Tibial nerve (tissue), 4 donors: ENCODE measurements around the gene HAO1. TPM values are rescaled to one million over a fixed set of nuclear protein-coding genes. Genes with fewer than 3 reads are reported as not detected.
"Not testable (repeated sequence)": the region's sequence is repeated elsewhere in the genome, so short reads cannot be mapped to it uniquely, and the experiment has no call there.

Experiments used
- DNase-seq, 2 donors: peaks; one replicate each; pipeline ENCODE4 v3.0.0-alpha.2; 2019; ENCODE audit warnings: low spot score in 2 of 2
- H3K27ac ChIP-seq, 4 donors: fragments of 200-600 bp; sonication (generic) in 3 of 4; one replicate each; pipeline ENCODE4 v1.5.1; 2017 to 2019; ENCODE audit warnings: mild to moderate bottlenecking in 1 of 4
- H3K27me3 ChIP-seq, 2 donors: fragments of 200-600 bp; sonication (generic) in 1 of 2; one replicate each; pipeline versions ENCODE4 v1.5.1 to v1.6.0; 2017 to 2019
- H3K36me3 ChIP-seq, 3 donors: fragments of 200-600 bp; sonication (generic); one replicate each; pipeline ENCODE4 v1.5.1; 2018 to 2019
- H3K4me1 ChIP-seq, 4 donors: fragments of 200-600 bp; sonication (generic) in 3 of 4; one replicate each; pipeline ENCODE4 v1.5.1; 2017 to 2019
- H3K4me3 ChIP-seq, 4 donors: fragments of 200-600 bp; sonication (generic) in 3 of 4; one replicate each; pipeline ENCODE4 v1.5.1; 2017 to 2019; ENCODE audit warnings: mild to moderate bottlenecking in 1 of 4, moderate library complexity in 1 of 4
- H3K9me3 ChIP-seq, 4 donors: fragments of 200-600 bp; sonication (generic) in 3 of 4; one replicate each; pipeline ENCODE4 v1.5.1; 2017 to 2019
- EP300 ChIP-seq, 2 donors: sonication (generic); formaldehyde crosslinking; IDR thresholded peaks; one replicate each; pipeline ENCODE4 v1.6.1; 2017; ENCODE audit warnings: antibody characterized with exemption in 2 of 2, mild to moderate bottlenecking in 1 of 2
- POLR2A ChIP-seq, 2 donors: fragments of 450-650 bp; IDR thresholded peaks; one replicate each; pipeline ENCODE4 v1.6.1; 2017; ENCODE audit warnings: antibody characterized with exemption in 2 of 2, mild to moderate bottlenecking in 2 of 2, moderate library complexity in 2 of 2
- WGBS, 2 donors: methylation state at CpG; one replicate each; pipeline ENCODE4 v1.1.5; 2018; 5-methylcytosine and 5-hydroxymethylcytosine counted together
- total RNA-seq, 4 donors: library from RNA; depleted of rRNA; stranded (reverse); fragments of >200 nt; gene quantifications; one replicate each; pipeline ENCODE4 v1.1.0, GENCODE V29; 2016
- TF ChIP-seq, protein P1 (sequence below), 5 experiments: fragments of 200-600 bp in 3 of 5; fragments of 450-650 bp in 2 of 5; sonication (generic) in 3 of 5; IDR thresholded peaks; one replicate each; pipeline ENCODE4 v1.5.1; 2016 to 2019; ENCODE audit warnings: antibody characterized with exemption in 5 of 5, mild to moderate bottlenecking in 3 of 5, moderate library complexity in 2 of 5

The HAO1 gene
- total RNA-seq, 4 donors from 2014 or later = not detected

DNA sequence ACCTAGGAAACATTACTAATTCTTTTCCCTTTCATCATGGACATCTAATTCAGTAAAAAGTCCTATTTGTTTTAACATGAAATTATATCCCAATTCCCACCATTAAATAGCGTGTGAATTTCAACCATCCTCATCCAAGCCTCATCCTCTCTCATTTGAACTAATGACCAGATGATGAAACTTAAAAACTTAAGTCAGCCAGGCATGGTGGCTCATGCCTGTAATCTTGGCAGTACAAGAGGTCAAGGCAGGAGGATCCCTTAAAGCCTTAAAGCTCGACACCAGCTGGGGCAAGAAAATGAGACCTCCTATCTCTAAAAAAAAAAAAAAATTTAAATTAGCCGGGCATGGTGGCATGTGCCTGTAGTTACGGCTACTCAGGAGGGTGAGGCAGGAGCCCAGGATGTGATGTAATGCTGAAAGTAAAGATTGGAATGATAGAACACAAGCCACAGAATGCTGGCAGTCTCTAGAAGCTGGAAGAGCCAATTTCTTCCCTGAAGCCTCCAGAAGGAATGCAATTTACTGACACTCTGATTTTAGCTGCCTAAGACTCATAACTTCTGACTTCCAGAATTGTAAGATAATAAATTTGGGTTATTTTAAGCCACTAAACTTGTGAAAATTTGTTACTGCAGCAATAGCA, 27.1 kb upstream of the HAO1 start:
- Histone ChIP-seq H3K27me3 (no peaks in the 10 kb centered on the region), H3K27ac (no peak overlapping the region), H3K4me1 (no peaks in the 10 kb centered on the region), H3K36me3 (no peaks in the 10 kb centered on the region), H3K9me3 (no peaks in the 10 kb centered on the region), H3K4me3 (no peak overlapping the region)
- TF ChIP-seq POLR2A (IDR thresholded peaks at IDR 0.05) (no peak), EP300 (IDR thresholded peaks at IDR 0.05) (peak in 1 of 2 donors; percentile 10)
- TF ChIP-seq, protein P1, sequence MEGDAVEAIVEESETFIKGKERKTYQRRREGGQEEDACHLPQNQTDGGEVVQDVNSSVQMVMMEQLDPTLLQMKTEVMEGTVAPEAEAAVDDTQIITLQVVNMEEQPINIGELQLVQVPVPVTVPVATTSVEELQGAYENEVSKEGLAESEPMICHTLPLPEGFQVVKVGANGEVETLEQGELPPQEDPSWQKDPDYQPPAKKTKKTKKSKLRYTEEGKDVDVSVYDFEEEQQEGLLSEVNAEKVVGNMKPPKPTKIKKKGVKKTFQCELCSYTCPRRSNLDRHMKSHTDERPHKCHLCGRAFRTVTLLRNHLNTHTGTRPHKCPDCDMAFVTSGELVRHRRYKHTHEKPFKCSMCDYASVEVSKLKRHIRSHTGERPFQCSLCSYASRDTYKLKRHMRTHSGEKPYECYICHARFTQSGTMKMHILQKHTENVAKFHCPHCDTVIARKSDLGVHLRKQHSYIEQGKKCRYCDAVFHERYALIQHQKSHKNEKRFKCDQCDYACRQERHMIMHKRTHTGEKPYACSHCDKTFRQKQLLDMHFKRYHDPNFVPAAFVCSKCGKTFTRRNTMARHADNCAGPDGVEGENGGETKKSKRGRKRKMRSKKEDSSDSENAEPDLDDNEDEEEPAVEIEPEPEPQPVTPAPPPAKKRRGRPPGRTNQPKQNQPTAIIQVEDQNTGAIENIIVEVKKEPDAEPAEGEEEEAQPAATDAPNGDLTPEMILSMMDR (IDR thresholded peaks at IDR 0.05) = no peak
- WGBS, 2 donors = 71 to 74% methylated on average over 4 of the region's 4 CpGs
- DNase-seq = peak in 1 of 2 donors; percentile 19

DNA sequence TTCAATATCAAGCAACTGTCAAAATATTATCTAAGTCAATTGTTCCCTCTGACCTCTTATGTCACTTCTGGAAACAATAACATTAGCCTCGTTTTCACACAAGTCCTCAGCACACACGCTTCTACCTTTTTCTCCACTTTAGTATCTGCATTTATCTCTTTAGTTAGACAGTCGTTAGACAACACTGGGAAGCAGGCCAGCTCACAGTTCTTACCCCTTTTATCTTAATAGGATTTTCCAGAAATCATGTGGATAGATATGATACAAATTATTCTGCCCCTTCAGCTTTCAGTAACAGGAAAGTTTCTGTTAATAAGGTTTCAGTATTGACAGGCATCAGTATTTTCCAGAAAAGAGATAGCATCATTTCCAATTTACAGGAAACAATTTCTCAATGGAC, 25.9 kb upstream of the HAO1 start:
- DNase-seq = no peak
- no peaks in the 10 kb centered on the region for H3K4me1 ChIP-seq
- no peaks in the 10 kb centered on the region for H3K9me3 ChIP-seq
- 29 to 33% methylated on average over 3 of the region's 3 CpGs for WGBS, 2 donors
- TF ChIP-seq EP300 (IDR thresholded peaks at IDR 0.05) (no peak), POLR2A (IDR thresholded peaks at IDR 0.05) (no peak)
- TF ChIP-seq, protein P1 (IDR thresholded peaks at IDR 0.05) = no peak
- H3K36me3 ChIP-seq = no peaks in the 10 kb centered on the region
- H3K27ac ChIP-seq = no peak overlapping the region
- no peak overlapping the region for H3K4me3 ChIP-seq
- no peaks in the 10 kb centered on the region for H3K27me3 ChIP-seq

DNA sequence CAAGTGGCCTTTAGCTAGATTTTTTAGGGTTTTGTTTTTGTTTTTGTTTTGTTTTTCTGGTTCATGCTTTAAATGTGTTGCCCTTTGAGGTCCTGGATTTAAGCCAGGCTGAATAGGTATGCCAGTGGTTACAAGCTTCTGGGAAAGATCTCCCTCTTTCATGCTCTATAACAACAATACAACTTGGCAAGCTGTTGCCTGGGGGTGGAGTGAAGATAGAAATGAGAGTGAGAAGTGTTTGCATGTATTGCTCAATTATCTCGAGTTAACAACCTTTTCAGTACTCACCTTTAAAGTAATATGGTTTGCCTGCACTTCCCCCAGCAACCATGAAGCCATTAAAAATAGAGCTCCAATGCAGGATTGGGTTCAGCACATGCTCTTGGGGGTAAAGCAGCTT, 19.2 kb upstream of the HAO1 start:
- Histone ChIP-seq H3K4me3 (no peak overlapping the region), H3K27ac (no peak overlapping the region), H3K27me3 (no peaks in the 10 kb centered on the region), H3K36me3 (no peaks in the 10 kb centered on the region), H3K4me1 (no peaks in the 10 kb centered on the region), H3K9me3 (peaks cover 0 to 11% (median 0%) of the 10 kb centered on the region in 4 donors)
- WGBS, 2 donors = 49 to 60% methylated on average over 1 of the region's 1 CpG
- no peak for TF ChIP-seq EP300 (IDR thresholded peaks at IDR 0.05)
- TF ChIP-seq, protein P1 (IDR thresholded peaks at IDR 0.05) = no peak
- no peak for DNase-seq

DNA sequence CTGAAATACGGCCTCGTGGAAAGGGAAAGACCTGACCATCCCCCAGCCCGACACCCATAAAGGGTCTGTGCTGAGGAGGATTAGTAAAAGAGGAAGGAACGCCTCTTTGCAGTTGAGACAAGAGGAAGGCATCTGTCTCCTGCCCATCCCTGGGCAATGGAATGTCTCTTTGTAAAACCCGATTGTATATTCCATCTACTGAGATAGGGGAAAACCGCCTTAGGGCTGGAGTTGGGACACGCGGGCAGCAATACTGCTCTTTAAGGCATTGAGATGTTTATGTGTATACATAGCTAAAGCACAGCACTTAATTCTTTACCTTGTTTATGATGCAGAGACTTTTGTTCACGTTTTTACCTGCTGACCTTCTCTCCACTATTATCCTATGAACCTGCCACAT, 16.3 kb upstream of the HAO1 start:
- H3K27ac ChIP-seq, H3K36me3 ChIP-seq, H3K4me3 ChIP-seq, DNase-seq, H3K4me1 ChIP-seq, H3K27me3 ChIP-seq: not testable (repeated sequence)
- H3K9me3 ChIP-seq = peaks cover 0 to 14% (median 0%) of the 10 kb centered on the region in 4 donors
- 76 to 81% methylated on average over 9 of the region's 9 CpGs for WGBS, 2 donors

DNA sequence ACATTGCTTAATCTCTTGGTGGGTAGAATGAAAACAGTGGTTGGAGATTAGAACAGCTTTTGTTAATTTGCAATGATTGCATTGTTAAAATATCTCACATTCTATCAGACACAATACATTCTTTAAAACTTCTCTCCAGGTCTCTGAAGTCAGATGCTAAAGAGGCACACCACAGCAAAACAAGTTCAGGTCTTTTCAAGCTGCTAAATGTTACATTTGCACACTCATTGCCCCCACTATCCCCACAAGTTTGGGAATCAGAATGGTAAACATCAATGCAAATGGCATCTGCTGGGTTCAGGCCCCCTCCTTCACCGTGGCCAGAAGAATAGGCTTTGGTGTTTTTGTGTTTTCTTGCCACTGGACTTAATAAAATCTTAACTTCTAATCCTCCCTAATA, 10.1 kb upstream of the HAO1 start:
- Histone ChIP-seq H3K9me3 (peaks cover 0 to 16% (median 0%) of the 10 kb centered on the region in 4 donors), H3K4me1 (no peaks in the 10 kb centered on the region), H3K36me3 (no peaks in the 10 kb centered on the region), H3K27ac (no peak overlapping the region), H3K4me3 (no peak overlapping the region), H3K27me3 (no peaks in the 10 kb centered on the region)
- WGBS, 2 donors = 63 to 65% methylated on average over 1 of the region's 1 CpG
- DNase-seq = no peak
- no peak for TF ChIP-seq EP300 (IDR thresholded peaks at IDR 0.05)
- TF ChIP-seq POLR2A (IDR thresholded peaks at IDR 0.05) = no peak
- TF ChIP-seq, protein P1 (IDR thresholded peaks at IDR 0.05) = no peak

DNA sequence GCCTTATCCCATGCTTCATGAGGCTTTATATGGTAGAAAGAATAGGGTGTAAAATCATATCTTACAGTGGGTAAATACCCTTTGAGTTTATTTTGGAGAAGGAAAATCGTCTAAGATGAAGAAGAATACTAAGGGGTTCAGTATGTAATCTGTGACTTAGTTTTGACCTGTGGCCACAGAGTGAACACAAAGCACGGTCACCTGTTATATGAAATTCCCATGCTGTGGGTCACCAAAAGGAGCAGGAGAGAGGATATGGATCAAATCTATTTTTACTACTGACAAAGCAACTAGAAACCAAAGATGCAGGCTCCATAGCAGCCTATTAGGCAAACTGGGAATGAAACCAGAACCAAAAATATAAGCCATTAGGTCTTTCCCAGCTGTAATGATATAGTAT, 3.6 kb upstream of the HAO1 start:
- 32 to 36% methylated on average over 2 of the region's 2 CpGs for WGBS, 2 donors
- H3K27me3 ChIP-seq = no peaks in the 10 kb centered on the region

More for the DNA sequence above, 3.6 kb upstream of the HAO1 start:
- Histone ChIP-seq H3K9me3 (peaks cover 0 to 12% (median 0%) of the 10 kb centered on the region in 4 donors), H3K27ac (no peak overlapping the region), H3K36me3 (no peaks in the 10 kb centered on the region), H3K4me1 (no peaks in the 10 kb centered on the region), H3K4me3 (no peak overlapping the region)
- no peak for DNase-seq
- TF ChIP-seq EP300 (IDR thresholded peaks at IDR 0.05) = no peak
